OCI-LY1 (cell line): ENCODE data around the gene CAPN10.

Experiments used
- H2AFZ ChIP-seq: fragments of 200-600 bp; sonication (generic), shearing (Covaris generic); 2 replicates; pipeline ENCODE4 v1.6.0; 2014; ENCODE audit warnings: antibody characterized with exemption, mild to moderate bottlenecking, low read length
- H3F3A ChIP-seq: fragments of 200-600 bp; sonication (generic), shearing (Covaris generic); 2 replicates; pipeline ENCODE4 v1.6.0; 2014; ENCODE audit warnings: mild to moderate bottlenecking, antibody characterized with exemption, low read length, moderate library complexity; ENCODE audit not compliant: insufficient read depth
- H3K27ac ChIP-seq: fragments of 200-600 bp; sonication (generic); 2 replicates; pipeline ENCODE4 v1.5.1; 2014; ENCODE audit warnings: low read length, mixed run types, mild to moderate bottlenecking, low read depth; ENCODE audit not compliant: poor library complexity, severe bottlenecking
- H3K27me3 ChIP-seq: fragments of 200-600 bp; sonication (generic); 2 replicates; pipeline ENCODE4 v1.6.0; 2014; ENCODE audit warnings: antibody characterized with exemption, mild to moderate bottlenecking, low read length, moderate library complexity; ENCODE audit not compliant: insufficient read depth
- H3K36me3 ChIP-seq: fragments of 200-600 bp; sonication (generic); 2 replicates; pipeline ENCODE4 v1.6.1; 2014; ENCODE audit warnings: mild to moderate bottlenecking, antibody characterized with exemption, low read length, moderate library complexity, mixed read lengths; ENCODE audit not compliant: insufficient read depth
- H3K4me1 ChIP-seq: fragments of 200-600 bp; sonication (generic); 2 replicates; pipeline ENCODE4 v1.5.1; 2014; ENCODE audit warnings: mild to moderate bottlenecking, low read length, moderate library complexity; ENCODE audit not compliant: insufficient read depth, severe bottlenecking
- H3K4me2 ChIP-seq: fragments of 200-600 bp; sonication (generic), shearing (Covaris generic); 2 replicates; pipeline ENCODE4 v1.6.1; 2014; ENCODE audit warnings: low read length
- H3K4me3 ChIP-seq: fragments of 200-600 bp; sonication (generic); 2 replicates; pipeline ENCODE4 v1.5.1; 2014; ENCODE audit warnings: low read length, low read depth, mild to moderate bottlenecking, mixed read lengths; ENCODE audit not compliant: poor library complexity, severe bottlenecking
- H3K79me2 ChIP-seq: fragments of 200-600 bp; shearing (Covaris generic); 2 replicates; pipeline ENCODE4 v1.6.1; 2016; ENCODE audit warnings: mixed run types, low read length, mixed read lengths; ENCODE audit not compliant: insufficient read depth
- H3K9ac ChIP-seq: fragments of 200-600 bp; sonication (generic), shearing (Covaris generic); 2 replicates; pipeline ENCODE4 v1.6.1; 2014; ENCODE audit warnings: mild to moderate bottlenecking, low read length, mixed read lengths
- H3K9me2 ChIP-seq: fragments of 200-600 bp; sonication (generic), shearing (Covaris generic); 2 replicates; pipeline ENCODE4 v1.6.1; 2014; ENCODE audit warnings: low read depth, mild to moderate bottlenecking, low read length, mixed read lengths
- H3K9me3 ChIP-seq: fragments of 200-600 bp; shearing (Covaris generic); 2 replicates; pipeline ENCODE4 v1.6.1; 2014; ENCODE audit warnings: low read length, mixed read lengths
- H4K20me1 ChIP-seq: fragments of 200-600 bp; sonication (generic), shearing (Covaris generic); 2 replicates; pipeline ENCODE4 v1.6.0; 2016; ENCODE audit warnings: mild to moderate bottlenecking, low read length; ENCODE audit not compliant: insufficient read depth
- CTCF ChIP-seq: fragments of 200-600 bp; sonication (generic), shearing (Covaris generic); IDR thresholded peaks from 2 replicates; pipeline ENCODE4 v1.5.1; 2017; ENCODE audit warnings: mild to moderate bottlenecking, antibody characterized with exemption, low read length, moderate library complexity, mixed read lengths
- EZH2 ChIP-seq: fragments of 200-600 bp; sonication (generic), shearing (Covaris generic); IDR thresholded peaks from 2 replicates; pipeline ENCODE4 v1.8.0; 2017; ENCODE audit warnings: borderline replicate concordance, mixed run types, mild to moderate bottlenecking, antibody characterized with exemption, low read length, moderate library complexity, mixed read lengths

Gene CAPN10

GRCh38 chr2:240627736-240628506 lies 41.4 kb downstream of the CAPN10 start:
- Histone ChIP-seq H3K4me2 (no peak overlapping the region), H3F3A (no peaks in the 10 kb centered on the region), H3K9ac (no peak overlapping the region), H3K4me3 (no peak overlapping the region), H3K9me3 (no peaks in the 10 kb centered on the region), H3K79me2 (no peaks in the 10 kb centered on the region), H4K20me1 (no peaks in the 10 kb centered on the region), H3K9me2 (no peaks in the 10 kb centered on the region), H2AFZ (no peak overlapping the region), H3K36me3 (no peaks in the 10 kb centered on the region), H3K27me3 (no peaks in the 10 kb centered on the region), H3K27ac (no peak overlapping the region), H3K4me1 (no peaks in the 10 kb centered on the region)
- no peak for TF ChIP-seq EZH2

DNA sequence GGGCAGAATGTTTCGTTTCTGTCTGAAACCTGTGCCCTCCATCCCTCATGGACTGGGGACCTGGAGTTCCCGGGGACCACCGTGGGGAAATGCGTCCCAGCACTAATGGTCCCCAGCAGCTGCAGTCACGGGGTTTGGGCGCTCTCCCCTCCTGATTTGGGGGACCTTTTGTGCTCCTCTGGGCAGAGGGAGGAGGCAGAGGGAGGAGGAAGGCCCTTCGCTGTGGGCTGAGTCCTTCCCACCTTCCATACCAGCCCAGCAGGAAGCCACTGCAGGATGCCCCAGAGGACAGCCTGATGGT lies 41.9 kb downstream of the CAPN10 start:
- TF ChIP-seq CTCF (no peak), EZH2 (no peak)
- H3K4me1 ChIP-seq, result no peaks in the 10 kb centered on the region
- no peaks in the 10 kb centered on the region for H3K27me3 ChIP-seq
- no peak overlapping the region for H3K9ac ChIP-seq
- no peak overlapping the region for H3K4me2 ChIP-seq
- no peaks in the 10 kb centered on the region for H3K9me3 ChIP-seq
- H3K36me3 ChIP-seq, result no peaks in the 10 kb centered on the region
- no peaks in the 10 kb centered on the region for H3K79me2 ChIP-seq
- H2AFZ ChIP-seq, result no peak overlapping the region
- H3K4me3 ChIP-seq, result no peak overlapping the region
- H3K9me2 ChIP-seq, result no peaks in the 10 kb centered on the region
- no peaks in the 10 kb centered on the region for H4K20me1 ChIP-seq
- H3K27ac ChIP-seq, result no peak overlapping the region
- H3F3A ChIP-seq, result no peaks in the 10 kb centered on the region

GRCh38 chr2:240628808-240629618 lies 42.5 kb downstream of the CAPN10 start:
- H3K9ac ChIP-seq, result no peak overlapping the region
- H3K9me3 ChIP-seq, result no peaks in the 10 kb centered on the region
- no peaks in the 10 kb centered on the region for H3K27me3 ChIP-seq
- H3K4me2 ChIP-seq, result no peak overlapping the region
- H3F3A ChIP-seq, result no peaks in the 10 kb centered on the region
- no peak overlapping the region for H3K27ac ChIP-seq
- no peak overlapping the region for H3K4me3 ChIP-seq
- no peak for TF ChIP-seq CTCF
- no peak for TF ChIP-seq EZH2
- no peaks in the 10 kb centered on the region for H3K9me2 ChIP-seq
- H3K4me1 ChIP-seq, result no peaks in the 10 kb centered on the region
- H3K79me2 ChIP-seq, result no peaks in the 10 kb centered on the region
- H2AFZ ChIP-seq, result no peak overlapping the region
- no peaks in the 10 kb centered on the region for H4K20me1 ChIP-seq
- H3K36me3 ChIP-seq, result no peaks in the 10 kb centered on the region
